GM10266 (cell line): ENCODE measurements around the gene CUX1.

Source experiments
- DNase-seq: peaks from one replicate; pipeline ENCODE4 v3.0.0; 2012; ENCODE audit errors: extremely low spot score
- CTCF ChIP-seq: IDR thresholded peaks from 2 replicates; pipeline ENCODE4 v1.5.1; 2012; ENCODE audit warnings: mild to moderate bottlenecking, low read depth; ENCODE audit not compliant: control insufficient read depth, insufficient read depth; ENCODE audit errors: missing control alignments

CUX1 gene

GRCh38 chr7:102317231-102318059 is 500.0 kb downstream of the CUX1 start:
- DNase-seq = peak; percentile 37

GRCh38 chr7:102318482-102318971 is 501.1 kb downstream of the CUX1 start:
- peak; percentile 22 for DNase-seq
- TF ChIP-seq CTCF = no peak

More at GRCh38 chr7:102317231-102318059, 500.0 kb downstream of the CUX1 start:
- TF ChIP-seq CTCF = peak; percentile 16

GRCh38 chr7:102319671-102320070 is 502.2 kb downstream of the CUX1 start:
- DNase-seq = peak; percentile 18
- TF ChIP-seq CTCF = no peak

GRCh38 chr7:102320181-102320580 is 502.8 kb downstream of the CUX1 start:
- peak; percentile 11 for DNase-seq
- no peak for TF ChIP-seq CTCF

- peak; percentile 18 for DNase-seq
- no peak for TF ChIP-seq CTCF
Measured at GRCh38 chr7:102320601-102321350, 503.4 kb downstream of the CUX1 start.

- no peak for TF ChIP-seq CTCF
- DNase-seq = peak; percentile 46
Measured at GRCh38 chr7:102321351-102322201, 504.1 kb downstream of the CUX1 start.
